Activated CD8-positive, alpha-beta T cell treated with anti-CD3 and anti-CD28 coated beads for 36 hours (primary cell): Measurements from ENCODE around the gene NEU3. TPM values are rescaled to one million over a fixed set of nuclear protein-coding genes. Genes with fewer than 3 reads are reported as not detected.

Experiments used
- ATAC-seq: fragments of 200-7000 bp; cut with Tn5 transposase; one replicate; pipeline ENCODE4 v1.10.0; 2021; ENCODE audit warnings: mild to moderate bottlenecking, moderate library complexity
- CTCF ChIA-PET: fragments of 350-600 bp; sonication (Branson Sonifier 250); formaldehyde crosslinking; loops from one replicate; lab custom pipeline; 2021; ENCODE audit warnings: antibody characterized with exemption; lab: Charles Lee
- POLR2A ChIA-PET: fragments of 350-600 bp; sonication (Branson Sonifier 250); formaldehyde crosslinking; loops from one replicate; lab custom pipeline; 2021; ENCODE audit warnings: antibody characterized with exemption; lab: Charles Lee
- DNase-seq: peaks from one replicate; pipeline ENCODE4 v3.0.0-alpha.2; 2020
- H3K27ac Mint-ChIP-seq: one replicate; pipeline ENCODE4 v1.8.0; 2021; ENCODE audit warnings: mild to moderate bottlenecking, mixed read lengths
- H3K27me3 Mint-ChIP-seq: one replicate; pipeline ENCODE4 v1.8.0; 2021; ENCODE audit warnings: mixed read lengths
- H3K36me3 Mint-ChIP-seq: one replicate; pipeline ENCODE4 v1.8.0; 2021; ENCODE audit warnings: low read depth, mixed read lengths
- H3K4me1 Mint-ChIP-seq: one replicate; pipeline ENCODE4 v1.8.0; 2021; ENCODE audit warnings: low read depth, mixed read lengths
- H3K4me3 Mint-ChIP-seq: one replicate; pipeline ENCODE4 v1.8.0; 2021; ENCODE audit warnings: mild to moderate bottlenecking, moderate library complexity, mixed read lengths
- H3K9me3 Mint-ChIP-seq: one replicate; pipeline ENCODE4 v1.8.0; 2021; ENCODE audit warnings: mixed read lengths
- intact Hi-C: fragments of 100-400 bp; cut with micrococcal nuclease; formaldehyde crosslinking; loops from one replicate; pipeline ENCODE4 v1.10.0; 2022
- total RNA-seq, 2 experiments: library from RNA; stranded (reverse); gene quantifications; one replicate each; pipeline ENCODE4 v1.2.3, GENCODE V29; 2021
- TF ChIP-seq, protein P1 (sequence below): fragments of 200-600 bp; IDR thresholded peaks from one replicate; pipeline ENCODE4 v1.8.0; 2022; ENCODE audit warnings: antibody characterized with exemption, mild to moderate bottlenecking

The NEU3 gene
- total RNA-seq, 2 experiments from 2014 or later = 18.6 to 19.4 TPM

- H3K36me3 Mint-ChIP-seq = peaks cover 25% of the 10 kb centered on the region
- ATAC-seq = no peak
These were observed 36.0 kb upstream of the NEU3 start for GRCh38 chr11:74952752-74953151.

DNA sequence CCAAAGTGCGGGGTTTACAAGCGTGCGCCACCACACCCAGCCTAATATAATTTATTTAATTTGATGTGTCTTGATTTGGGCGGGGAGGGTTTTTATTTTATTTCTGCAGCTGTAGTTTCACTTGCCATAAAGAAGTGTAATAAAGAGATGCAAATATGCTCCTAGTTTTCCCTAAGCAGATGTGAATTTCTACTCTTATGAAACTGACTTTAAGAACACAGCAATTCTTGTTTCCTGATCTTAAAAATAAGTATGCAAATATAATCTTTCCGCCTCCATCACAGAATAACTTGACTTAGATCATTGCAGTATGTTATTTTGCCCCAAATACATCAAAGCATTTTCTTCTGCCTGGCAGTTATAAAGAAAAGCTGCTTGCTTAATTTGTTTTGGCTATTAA lies 35.3 kb upstream of the NEU3 start:
- H3K4me3 Mint-ChIP-seq = no peak overlapping the region
- H3K36me3 Mint-ChIP-seq = peaks cover 25% of the 10 kb centered on the region
- H3K4me1 Mint-ChIP-seq = peaks cover 64% of the 10 kb centered on the region
- CTCF ChIA-PET = interaction anchor here (0.6 to 2.3 kb wide), 3 partner anchors 23 to 288 kb away, joined by 3 to 12 read pairs (median 5); partner anchors contain the start of gene TPBGL
- no peak for ATAC-seq
- no peak for DNase-seq
- POLR2A ChIA-PET = interaction anchor here (1.6 kb wide), 1 partner anchor 36 kb away, joined by 7 read pairs; the partner anchor contains the start of gene NEU3
- no peaks in the 10 kb centered on the region for H3K27me3 Mint-ChIP-seq
- intact Hi-C loops = no loop called here
- H3K27ac Mint-ChIP-seq = no peak overlapping the region
- H3K9me3 Mint-ChIP-seq = no peaks in the 10 kb centered on the region
- TF ChIP-seq, protein P1, sequence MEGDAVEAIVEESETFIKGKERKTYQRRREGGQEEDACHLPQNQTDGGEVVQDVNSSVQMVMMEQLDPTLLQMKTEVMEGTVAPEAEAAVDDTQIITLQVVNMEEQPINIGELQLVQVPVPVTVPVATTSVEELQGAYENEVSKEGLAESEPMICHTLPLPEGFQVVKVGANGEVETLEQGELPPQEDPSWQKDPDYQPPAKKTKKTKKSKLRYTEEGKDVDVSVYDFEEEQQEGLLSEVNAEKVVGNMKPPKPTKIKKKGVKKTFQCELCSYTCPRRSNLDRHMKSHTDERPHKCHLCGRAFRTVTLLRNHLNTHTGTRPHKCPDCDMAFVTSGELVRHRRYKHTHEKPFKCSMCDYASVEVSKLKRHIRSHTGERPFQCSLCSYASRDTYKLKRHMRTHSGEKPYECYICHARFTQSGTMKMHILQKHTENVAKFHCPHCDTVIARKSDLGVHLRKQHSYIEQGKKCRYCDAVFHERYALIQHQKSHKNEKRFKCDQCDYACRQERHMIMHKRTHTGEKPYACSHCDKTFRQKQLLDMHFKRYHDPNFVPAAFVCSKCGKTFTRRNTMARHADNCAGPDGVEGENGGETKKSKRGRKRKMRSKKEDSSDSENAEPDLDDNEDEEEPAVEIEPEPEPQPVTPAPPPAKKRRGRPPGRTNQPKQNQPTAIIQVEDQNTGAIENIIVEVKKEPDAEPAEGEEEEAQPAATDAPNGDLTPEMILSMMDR = no peak

More at GRCh38 chr11:74952752-74953151, 36.0 kb upstream of the NEU3 start:
- DNase-seq = no peak
- intact Hi-C loops = no loop called here
- CTCF ChIA-PET = interaction anchor here (1.0 to 2.3 kb wide), 3 partner anchors 10 to 289 kb away, joined by 3 to 12 read pairs (median 5); partner anchors contain the start of gene TPBGL
- POLR2A ChIA-PET = interaction anchor here (0.6 to 1.6 kb wide), 3 partner anchors 16 to 1274 kb away, joined by 3 to 7 read pairs (median 5); partner anchors contain the start of gene NEU3
- no peak overlapping the region for H3K4me3 Mint-ChIP-seq
- H3K4me1 Mint-ChIP-seq = peaks cover 59% of the 10 kb centered on the region
- no peak overlapping the region for H3K27ac Mint-ChIP-seq
- no peaks in the 10 kb centered on the region for H3K9me3 Mint-ChIP-seq
- no peaks in the 10 kb centered on the region for H3K27me3 Mint-ChIP-seq
- TF ChIP-seq, protein P1 = no peak

- no peak for ATAC-seq
- POLR2A ChIA-PET = interaction anchor here (0.6 kb wide), 1 partner anchor 259 kb away, joined by 3 read pairs; no protein-coding TSS in a partner anchor
These were observed 34.5 kb upstream of the NEU3 start for GRCh38 chr11:74954199-74954598.

GRCh38 chr11:74956397-74957015 lies 32.2 kb upstream of the NEU3 start:
- Mint-ChIP-seq H3K36me3 (peaks cover 15% of the 10 kb centered on the region), H3K27ac (no peak overlapping the region)

More at GRCh38 chr11:74954199-74954598, 34.5 kb upstream of the NEU3 start:
- no peak overlapping the region for H3K4me3 Mint-ChIP-seq
- CTCF ChIA-PET = interaction anchor here (1.8 to 2.3 kb wide), 2 partner anchors 24 to 287 kb away, joined by 5 to 12 read pairs; partner anchors contain the start of gene TPBGL
- TF ChIP-seq, protein P1 = no peak
- peaks cover 69% of the 10 kb centered on the region for H3K4me1 Mint-ChIP-seq
- no peak for DNase-seq
- no peaks in the 10 kb centered on the region for H3K9me3 Mint-ChIP-seq
- H3K36me3 Mint-ChIP-seq = peaks cover 25% of the 10 kb centered on the region
- no peak overlapping the region for H3K27ac Mint-ChIP-seq
- intact Hi-C loops = no loop called here
- no peaks in the 10 kb centered on the region for H3K27me3 Mint-ChIP-seq

More at GRCh38 chr11:74956397-74957015, 32.2 kb upstream of the NEU3 start:
- Mint-ChIP-seq H3K9me3 (no peaks in the 10 kb centered on the region), H3K4me3 (no peak overlapping the region), H3K4me1 (peaks cover 68% of the 10 kb centered on the region), H3K27me3 (no peaks in the 10 kb centered on the region)
- no peak for ATAC-seq
- CTCF ChIA-PET = interaction anchor here (1.0 to 3.1 kb wide), 5 partner anchors 26 to 283 kb away, joined by 3 to 13 read pairs (median 3); no protein-coding TSS in a partner anchor
- intact Hi-C loops = no loop called here
- no peak for DNase-seq
- TF ChIP-seq, protein P1 = no peak
- POLR2A ChIA-PET = interaction anchor here (0.7 to 1.9 kb wide), 3 partner anchors 8 to 445 kb away, joined by 3 to 6 read pairs (median 3); partner anchors contain the start of genes SPCS2 and XRRA1
